ENCODE measurements around the gene FERMT3. TPM values are rescaled to one million over a fixed set of nuclear protein-coding genes. Genes with fewer than 3 reads are reported as not detected.

The FERMT3 gene
- total and polyA plus RNA-seq, 2 of the 13 experiments (the other 11 are each of a cell fraction or from before 2014, with no cell fraction given) = 0.29 TPM; not detected in 1

- TF ChIP-seq ZNF777 (CRISPR knock-in tag; IDR thresholded peaks at IDR 0.05) (peak; percentile 60; the same call in 1 of the 2 replicates), MED13 (CRISPR knock-in tag; IDR thresholded peaks at IDR 0.05) (no peak), FOXO1 (CRISPR knock-in tag; IDR thresholded peaks at IDR 0.05) (no peak), TAF1 (CRISPR knock-in tag; IDR thresholded peaks at IDR 0.05) (peak; percentile 66), AGO2 (optimal IDR thresholded peaks at IDR 0.05; ENCODE audit: low read depth, low read length) (peak; percentile 64), SMC3 (IDR thresholded peaks at IDR 0.05; ENCODE audit: low read length) (no peak), ZFP36 (IDR thresholded peaks at IDR 0.05; ENCODE audit: borderline replicate concordance, low read depth, low read length, partially characterized antibody) (no peak), RARA (CRISPR knock-in tag; IDR thresholded peaks at IDR 0.05) (no peak), ZNF510 (CRISPR knock-in tag; IDR thresholded peaks at IDR 0.05; ENCODE audit: low read depth) (0 out of 2 replicates have a peak, but pooled peaks have one; percentile 17), YY1 (IDR thresholded peaks at IDR 0.05; ENCODE audit: insufficient read depth, insufficient replicate concordance, low read depth, low read length) (peak; percentile 88), ZNF776 (CRISPR knock-in tag; IDR thresholded peaks at IDR 0.05) (peak; percentile 55), NFAT5 (CRISPR knock-in tag; IDR thresholded peaks at IDR 0.05) (peak; percentile 56; the same call in 1 of the 2 replicates)
- TF ChIP-seq, protein P1, sequence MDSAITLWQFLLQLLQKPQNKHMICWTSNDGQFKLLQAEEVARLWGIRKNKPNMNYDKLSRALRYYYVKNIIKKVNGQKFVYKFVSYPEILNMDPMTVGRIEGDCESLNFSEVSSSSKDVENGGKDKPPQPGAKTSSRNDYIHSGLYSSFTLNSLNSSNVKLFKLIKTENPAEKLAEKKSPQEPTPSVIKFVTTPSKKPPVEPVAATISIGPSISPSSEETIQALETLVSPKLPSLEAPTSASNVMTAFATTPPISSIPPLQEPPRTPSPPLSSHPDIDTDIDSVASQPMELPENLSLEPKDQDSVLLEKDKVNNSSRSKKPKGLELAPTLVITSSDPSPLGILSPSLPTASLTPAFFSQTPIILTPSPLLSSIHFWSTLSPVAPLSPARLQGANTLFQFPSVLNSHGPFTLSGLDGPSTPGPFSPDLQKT (CRISPR knock-in tag; IDR thresholded peaks at IDR 0.05; ENCODE audit: borderline replicate concordance) = no peak
- TF ChIP-seq, protein P2, sequence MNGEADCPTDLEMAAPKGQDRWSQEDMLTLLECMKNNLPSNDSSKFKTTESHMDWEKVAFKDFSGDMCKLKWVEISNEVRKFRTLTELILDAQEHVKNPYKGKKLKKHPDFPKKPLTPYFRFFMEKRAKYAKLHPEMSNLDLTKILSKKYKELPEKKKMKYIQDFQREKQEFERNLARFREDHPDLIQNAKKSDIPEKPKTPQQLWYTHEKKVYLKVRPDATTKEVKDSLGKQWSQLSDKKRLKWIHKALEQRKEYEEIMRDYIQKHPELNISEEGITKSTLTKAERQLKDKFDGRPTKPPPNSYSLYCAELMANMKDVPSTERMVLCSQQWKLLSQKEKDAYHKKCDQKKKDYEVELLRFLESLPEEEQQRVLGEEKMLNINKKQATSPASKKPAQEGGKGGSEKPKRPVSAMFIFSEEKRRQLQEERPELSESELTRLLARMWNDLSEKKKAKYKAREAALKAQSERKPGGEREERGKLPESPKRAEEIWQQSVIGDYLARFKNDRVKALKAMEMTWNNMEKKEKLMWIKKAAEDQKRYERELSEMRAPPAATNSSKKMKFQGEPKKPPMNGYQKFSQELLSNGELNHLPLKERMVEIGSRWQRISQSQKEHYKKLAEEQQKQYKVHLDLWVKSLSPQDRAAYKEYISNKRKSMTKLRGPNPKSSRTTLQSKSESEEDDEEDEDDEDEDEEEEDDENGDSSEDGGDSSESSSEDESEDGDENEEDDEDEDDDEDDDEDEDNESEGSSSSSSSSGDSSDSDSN (CRISPR knock-in tag; IDR thresholded peaks at IDR 0.05) = peak; percentile 63
- TF ChIP-seq, protein P3, sequence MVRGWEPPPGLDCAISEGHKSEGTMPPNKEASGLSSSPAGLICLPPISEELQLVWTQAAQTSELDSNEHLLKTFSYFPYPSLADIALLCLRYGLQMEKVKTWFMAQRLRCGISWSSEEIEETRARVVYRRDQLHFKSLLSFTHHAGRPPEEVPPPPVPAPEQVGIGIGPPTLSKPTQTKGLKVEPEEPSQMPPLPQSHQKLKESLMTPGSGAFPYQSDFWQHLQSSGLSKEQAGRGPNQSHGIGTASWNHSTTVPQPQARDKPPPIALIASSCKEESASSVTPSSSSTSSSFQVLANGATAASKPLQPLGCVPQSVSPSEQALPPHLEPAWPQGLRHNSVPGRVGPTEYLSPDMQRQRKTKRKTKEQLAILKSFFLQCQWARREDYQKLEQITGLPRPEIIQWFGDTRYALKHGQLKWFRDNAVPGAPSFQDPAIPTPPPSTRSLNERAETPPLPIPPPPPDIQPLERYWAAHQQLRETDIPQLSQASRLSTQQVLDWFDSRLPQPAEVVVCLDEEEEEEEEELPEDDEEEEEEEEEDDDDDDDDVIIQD (CRISPR knock-in tag; IDR thresholded peaks at IDR 0.05; ENCODE audit: low read depth) = no peak
- TF ChIP-seq, protein P4, sequence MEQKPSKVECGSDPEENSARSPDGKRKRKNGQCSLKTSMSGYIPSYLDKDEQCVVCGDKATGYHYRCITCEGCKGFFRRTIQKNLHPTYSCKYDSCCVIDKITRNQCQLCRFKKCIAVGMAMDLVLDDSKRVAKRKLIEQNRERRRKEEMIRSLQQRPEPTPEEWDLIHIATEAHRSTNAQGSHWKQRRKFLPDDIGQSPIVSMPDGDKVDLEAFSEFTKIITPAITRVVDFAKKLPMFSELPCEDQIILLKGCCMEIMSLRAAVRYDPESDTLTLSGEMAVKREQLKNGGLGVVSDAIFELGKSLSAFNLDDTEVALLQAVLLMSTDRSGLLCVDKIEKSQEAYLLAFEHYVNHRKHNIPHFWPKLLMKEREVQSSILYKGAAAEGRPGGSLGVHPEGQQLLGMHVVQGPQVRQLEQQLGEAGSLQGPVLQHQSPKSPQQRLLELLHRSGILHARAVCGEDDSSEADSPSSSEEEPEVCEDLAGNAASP (CRISPR knock-in tag; IDR thresholded peaks at IDR 0.05; ENCODE audit: borderline replicate concordance) = 0 out of 2 replicates have a peak, but pooled peaks have one; percentile 7
Measured at GRCh38 chr11:64241491-64242374, 35.2 kb downstream of the FERMT3 start (continued).
